ENCODE data around the gene KIAA1217.

- TF ChIP-seq SIN3A (conservative IDR thresholded peaks at IDR 0.05 in 1 of 2, IDR thresholded peaks at IDR 0.05 in 1 of 2; ENCODE audit: low read depth in 1 of 2, low read length in 2 of 2): no peak
- no peak for TF ChIP-seq JUND (IDR thresholded peaks at IDR 0.05; ENCODE audit: low read length)
- no peak for TF ChIP-seq CTCF (IDR thresholded peaks at IDR 0.05; ENCODE audit: control extremely low read depth in 1 of 3, insufficient read depth in 1 of 3, low read depth in 1 of 3, low read length in 3 of 3)
- no peak for TF ChIP-seq SUZ12 (IDR thresholded peaks at IDR 0.05; ENCODE audit: low read length)
Observed at GRCh38 chr10:24494777-24495176, 285.8 kb downstream of the KIAA1217 start.

Data from H1 (cell line).